Prostate gland (tissue), 2 donors: ENCODE data around the gene FTSJ3. TPM values are rescaled to one million over a fixed set of nuclear protein-coding genes. Genes with fewer than 3 reads are reported as not detected.
"Not testable (repeated sequence)": the region's sequence is repeated elsewhere in the genome, so short reads cannot be mapped to it uniquely, and the experiment has no call there.

Source experiments
- DNase-seq: peaks from one replicate; pipeline ENCODE4 v3.0.0-alpha.2; 2019; ENCODE audit warnings: low spot score
- H3K27ac ChIP-seq, 2 donors: fragments of 200-600 bp; sonication (generic); 2 replicates each; pipeline ENCODE4 v1.5.1; 2017 to 2019
- H3K27me3 ChIP-seq: fragments of 200-600 bp; sonication (generic); replicated peaks from 2 replicates; pipeline ENCODE4 v1.5.1; 2019; ENCODE audit not compliant: insufficient read depth
- H3K36me3 ChIP-seq, 2 donors: fragments of 200-600 bp; sonication (generic); 1 replicate in 1 of 2; 2 replicates in 1 of 2; pipeline versions ENCODE4 v1.5.1 to v1.8.1; 2017 to 2019
- H3K4me1 ChIP-seq: fragments of 200-600 bp; sonication (generic); replicated peaks from 2 replicates; pipeline ENCODE4 v1.5.1; 2019
- H3K4me3 ChIP-seq, 2 donors: fragments of 200-600 bp; sonication (generic); 2 replicates each; pipeline ENCODE4 v1.5.1; 2017 to 2019
- H3K9me3 ChIP-seq: fragments of 200-600 bp; sonication (generic); 2 replicates; pipeline ENCODE4 v1.5.1; 2017
- CTCF ChIP-seq, 4 experiments: fragments of 200-600 bp in 2 of 4; fragments of 450-650 bp in 2 of 4; sonication (generic) in 2 of 4; IDR thresholded peaks; 1 replicate in 3 of 4; 2 replicates in 1 of 4; pipeline ENCODE4 v1.5.1; 2016 to 2019; ENCODE audit warnings: antibody characterized with exemption in 4 of 4, mild to moderate bottlenecking in 2 of 4, moderate library complexity in 2 of 4
- POLR2A ChIP-seq: fragments of 450-650 bp; IDR thresholded peaks from one replicate; pipeline ENCODE4 v1.6.1; 2016; ENCODE audit warnings: antibody characterized with exemption, mild to moderate bottlenecking
- POLR2AphosphoS5 ChIP-seq: sonication (generic); formaldehyde crosslinking; IDR thresholded peaks from one replicate; pipeline ENCODE4 v1.6.1; 2017; ENCODE audit warnings: antibody characterized with exemption
- WGBS: methylation state at CpG from one replicate; pipeline ENCODE4 v1.1.5; 2018; 5-methylcytosine and 5-hydroxymethylcytosine counted together
- intact Hi-C: fragments of 100-400 bp; cut with DNase I; formaldehyde crosslinking; loops from one replicate; pipeline ENCODE4 v1.14.2; 2022
- total RNA-seq, 2 donors: library from RNA; depleted of rRNA; stranded (reverse); fragments of >200 nt; gene quantifications; one replicate each; pipeline ENCODE4 v1.1.0, GENCODE V29; 2016

FTSJ3 gene
- total RNA-seq: 10 to 100 TPM; 29.4 to 46.6 TPM

GRCh38 chr17:63827002-63827800 lies at the start of gene FTSJ3, which contains the start of gene PSMC5:
Gene FTSJ3 (minus strand): TSS chr17:63827663. CDS start chr17:63826902, 761 bp downstream.
Gene PSMC5 (plus strand): TSS chr17:63827431. CDS start chr17:63827491, 60 bp downstream.
- no peaks in the 10 kb centered on the region for H3K27me3 ChIP-seq
- peaks cover 24 to 46% of the 10 kb centered on the region in 2 donors for H3K36me3 ChIP-seq
- DNase-seq: peak; percentile 95
- TF ChIP-seq POLR2A (peak; percentile 62), POLR2AphosphoS5 (peak; percentile 91), CTCF (IDR thresholded peaks at IDR 0.05) (peak in 3 of 4 experiments; percentile 27 to 62 (median 55))
- H3K4me3 ChIP-seq: peak within 1 kb of the TSS; percentile 60 to 73
- under 1% methylated on average over 58 of the region's 58 CpGs for WGBS
- H3K27ac ChIP-seq: peak within 1 kb of the TSS; percentile 89 to 90
- H3K4me1 ChIP-seq: peaks cover 5% of the 10 kb centered on the region
- intact Hi-C loops: loop anchor here (5.0 kb wide), 1 partner anchor 55 kb away; the partner anchor contains the start of genes CCDC47 and DDX42
- H3K9me3 ChIP-seq: no peaks in the 10 kb centered on the region

- H3K36me3 ChIP-seq, H3K27me3 ChIP-seq, H3K27ac ChIP-seq, DNase-seq, H3K4me1 ChIP-seq, H3K9me3 ChIP-seq, H3K4me3 ChIP-seq, intact Hi-C loops: not testable (repeated sequence)
- WGBS: 85% methylated on average over 6 of the region's 6 CpGs
Measured at GRCh38 chr17:63874693-63875092, 47.2 kb upstream of the FTSJ3 start.

- DNase-seq, intact Hi-C loops, H3K9me3 ChIP-seq, H3K36me3 ChIP-seq, H3K4me3 ChIP-seq, H3K4me1 ChIP-seq, H3K27me3 ChIP-seq, H3K27ac ChIP-seq: not testable (repeated sequence)
- WGBS: 75% methylated on average over 6 of the region's 8 CpGs
Measured at GRCh38 chr17:63874061-63874626, 46.7 kb upstream of the FTSJ3 start.

GRCh38 chr17:63873577-63873976 lies 46.1 kb upstream of the FTSJ3 start, which contains the start of gene CSH2:
Gene CSH2 (minus strand): TSS chr17:63873677. CDS start chr17:63873614, 63 bp downstream.
- 78% methylated on average over 6 of the region's 7 CpGs for WGBS
- H3K4me1 ChIP-seq, intact Hi-C loops: not testable (repeated sequence)

GRCh38 chr17:63871646-63872365 lies 44.3 kb upstream of the FTSJ3 start:
- H3K4me3 ChIP-seq, intact Hi-C loops, H3K4me1 ChIP-seq, H3K9me3 ChIP-seq, H3K27me3 ChIP-seq, H3K36me3 ChIP-seq, H3K27ac ChIP-seq, DNase-seq: not testable (repeated sequence)
- WGBS: 94% methylated on average over 14 of the region's 15 CpGs

More at GRCh38 chr17:63873577-63873976, 46.1 kb upstream of the FTSJ3 start, which contains the start of gene CSH2:
- not testable (repeated sequence) for H3K9me3 ChIP-seq, H3K36me3 ChIP-seq, DNase-seq, H3K27ac ChIP-seq, H3K27me3 ChIP-seq, H3K4me3 ChIP-seq

GRCh38 chr17:63870292-63870665 lies 42.8 kb upstream of the FTSJ3 start:
- intact Hi-C loops, H3K9me3 ChIP-seq, H3K4me3 ChIP-seq, H3K27ac ChIP-seq, H3K4me1 ChIP-seq, H3K27me3 ChIP-seq, H3K36me3 ChIP-seq, DNase-seq: not testable (repeated sequence)
- 84% methylated on average over 4 of the region's 4 CpGs for WGBS

- H3K4me3 ChIP-seq, H3K9me3 ChIP-seq, H3K36me3 ChIP-seq, H3K4me1 ChIP-seq, DNase-seq, intact Hi-C loops, H3K27me3 ChIP-seq, H3K27ac ChIP-seq: not testable (repeated sequence)
- 42% methylated on average over 9 of the region's 9 CpGs for WGBS
Measured at GRCh38 chr17:63869491-63870291, 42.2 kb upstream of the FTSJ3 start.

GRCh38 chr17:63866625-63867024 lies 39.2 kb upstream of the FTSJ3 start:
- H3K36me3 ChIP-seq, DNase-seq, intact Hi-C loops, H3K27me3 ChIP-seq, H3K4me3 ChIP-seq, H3K9me3 ChIP-seq, H3K27ac ChIP-seq, H3K4me1 ChIP-seq: not testable (repeated sequence)
- 85% methylated on average over 7 of the region's 7 CpGs for WGBS
